K562 (cell line): ENCODE measurements around the gene PLCB1. TPM values are rescaled to one million over a fixed set of nuclear protein-coding genes. Genes with fewer than 3 reads are reported as not detected.

ENCODE experiments used
- ATAC-seq: fragments of 200-7000 bp; cut with Tn5 transposase; 3 replicates; pipeline ENCODE4 v1.9.1; 2020; ENCODE audit warnings: moderate library complexity
- BruUV-seq: library from RNA; stranded (reverse); fragments of 400-500 nt; replicated peaks from 2 replicates; lab custom pipeline; 2021; lab: Mats Ljungman, UMichigan
- CTCF ChIA-PET: fragments of 300-600 bp; formaldehyde crosslinking; extraction: SDS; loops from one replicate; lab custom pipeline; 2021; ENCODE audit warnings: low intra/inter-chr PET ratio; lab: Yijun Ruan, JAX
- POLR2A ChIA-PET: fragments of 300-600, 350-650 bp; sonication (Branson Sonifier 250); formaldehyde crosslinking; extraction: SDS; loops from one replicate; lab custom pipeline; 2021; ENCODE audit warnings: antibody characterized with exemption, inconsistent platforms; lab: Yijun Ruan, JAX
- DNase-seq, 4 experiments: peaks; one replicate each; pipeline versions ENCODE4 v3.0.0 to v3.0.0-alpha.2; 2011 to 2018; ENCODE audit warnings: low spot score in 3 of 4, mixed read lengths in 3 of 4; ENCODE audit errors: extremely low read depth in 1 of 4
- FAIRE-seq: peaks from 2 replicates; lab custom pipeline; 2011; peaks lifted over from hg19 to GRCh38; lab: Jason Lieb, UNC
- H2AFZ ChIP-seq: 2 replicates; pipeline ENCODE4 v1.6.0; 2011; ENCODE audit warnings: low read depth, low read length, control low read depth, inconsistent platforms
- H3K27ac ChIP-seq: fragments of 200-600 bp; 3 replicates; pipeline ENCODE4 v1.8.0; 2011; ENCODE audit warnings: low read depth, mild to moderate bottlenecking, control low read depth, inconsistent platforms, low read length, moderate library complexity, mixed read lengths; ENCODE audit errors: extremely low read depth
- H3K27me3 ChIP-seq, 2 experiments: fragments of 300-600 bp in 1 of 2; 2 replicates in 1 of 2; 3 replicates in 1 of 2; pipeline versions ENCODE4 v1.6.0 to v1.8.0; 2011; ENCODE audit warnings: inconsistent platforms in 2 of 2, low read length in 2 of 2, mild to moderate bottlenecking in 1 of 2, mixed read lengths in 1 of 2, moderate library complexity in 1 of 2; ENCODE audit not compliant: control insufficient read depth in 2 of 2, insufficient read depth in 2 of 2
- H3K36me3 ChIP-seq: fragments of 300-600 bp; 3 replicates; pipeline ENCODE4 v1.8.0; 2011; ENCODE audit warnings: mild to moderate bottlenecking, low read length, inconsistent platforms; ENCODE audit not compliant: control insufficient read depth, insufficient read depth
- H3K4me1 ChIP-seq, 2 experiments: fragments of 200-600 bp in 1 of 2; replicated peaks in 1 of 2; 2 replicates in 1 of 2; 3 replicates in 1 of 2; pipeline versions ENCODE4 v1.5.1 to v1.8.0; 2011; ENCODE audit warnings: inconsistent platforms in 2 of 2, low read length in 2 of 2, mild to moderate bottlenecking in 1 of 2, mixed read lengths in 1 of 2, moderate library complexity in 1 of 2; ENCODE audit not compliant: control insufficient read depth in 2 of 2, insufficient read depth in 2 of 2
- H3K4me2 ChIP-seq: 2 replicates; pipeline ENCODE4 v1.6.1; 2011; ENCODE audit warnings: low read length, control low read depth, inconsistent platforms, mixed read lengths; ENCODE audit not compliant: insufficient read depth
- H3K4me3 ChIP-seq: fragments of 200-600 bp; sonication (generic), shearing (Covaris generic); 2 replicates; pipeline ENCODE4 v1.5.1; 2016; ENCODE audit warnings: control low read depth, inconsistent platforms
- H3K79me2 ChIP-seq: fragments of 200-600 bp; 3 replicates; pipeline ENCODE4 v1.8.0; 2011; ENCODE audit warnings: low read length, inconsistent platforms; ENCODE audit not compliant: control insufficient read depth, insufficient read depth
- H3K9ac ChIP-seq, 2 experiments: 2 replicates each; pipeline versions ENCODE4 v1.6.0 to v1.6.1; 2011; ENCODE audit warnings: low read depth in 2 of 2, low read length in 2 of 2, control low read depth in 1 of 2, inconsistent platforms in 1 of 2, mild to moderate bottlenecking in 1 of 2, mixed read lengths in 1 of 2; ENCODE audit not compliant: insufficient read depth in 1 of 2
- H3K9me1 ChIP-seq: one replicate; pipeline ENCODE4 v1.6.0; 2011; ENCODE audit warnings: inconsistent platforms, mild to moderate bottlenecking, low read length, moderate library complexity; ENCODE audit not compliant: control insufficient read depth, insufficient read depth
- H3K9me3 ChIP-seq: replicated peaks from 2 replicates; pipeline ENCODE4 v1.5.1; 2011; ENCODE audit warnings: low read depth, low read length, inconsistent platforms; ENCODE audit not compliant: control insufficient read depth, insufficient read depth
- H4K20me1 ChIP-seq: replicated peaks from 2 replicates; pipeline ENCODE4 v1.6.1; 2011; ENCODE audit warnings: low read length, inconsistent platforms, mixed read lengths; ENCODE audit not compliant: control insufficient read depth, insufficient read depth
- BRD4 ChIP-seq: fragments of 200-600 bp; sonication (generic); IDR thresholded peaks from 2 replicates; pipeline ENCODE4 v1.6.1; 2017; ENCODE audit warnings: inconsistent platforms
- GATA2 ChIP-seq: sonication (generic); formaldehyde crosslinking; IDR thresholded peaks from 2 replicates; pipeline ENCODE4 v1.4.0; 2020; ENCODE audit warnings: mild to moderate bottlenecking, missing genetic modification reagents
- HBP1 ChIP-seq: fragments of 450-650 bp; formaldehyde crosslinking; IDR thresholded peaks from 2 replicates; pipeline ENCODE4 v1.4.0; 2022; ENCODE audit warnings: missing genetic modification characterization
- LEF1 ChIP-seq: fragments of 450-650 bp; IDR thresholded peaks from 2 replicates; pipeline ENCODE4 v1.6.1; 2016; ENCODE audit warnings: mild to moderate bottlenecking
- SPI1 ChIP-seq: IDR thresholded peaks from 2 replicates; pipeline ENCODE4 v1.6.1; 2011; ENCODE audit warnings: low read depth, low read length, control low read depth, borderline replicate concordance
- WGBS: fragments of 100-300 bp; shearing (Covaris generic); methylation state at CpG from one replicate; pipeline ENCODE4 v1.1.6; 2016; ENCODE audit warnings: low coverage, mixed read lengths; ENCODE audit not compliant: insufficient coverage; ENCODE audit errors: missing lambda C conversion rate; 5-methylcytosine and 5-hydroxymethylcytosine counted together
- in situ Hi-C: fragments of 300-500 bp; cut with MboI; formaldehyde crosslinking; loops from 4 replicates; pipeline ENCODE4 v1.15.0; 2018; ENCODE audit warnings: inconsistent platforms, mixed read lengths
- intact Hi-C: fragments of 100-400 bp; cut with micrococcal nuclease; formaldehyde crosslinking; loops from 2 replicates; pipeline ENCODE4 v1.14.2; 2022
- polyA plus RNA-seq, 8 experiments: library from polyadenylated mRNA; depleted of rRNA in 4 of 8; stranded (reverse) in 5 of 8; unstranded in 3 of 8; fragments of >200 nt; fragmentation: Nextera tagmentation in 2 of 8; fragmentation: Illumina TruSeq in 1 of 8; extraction: Ambion mirVana in 2 of 8; extraction: Trizol in 1 of 8; gene quantifications; 2 replicates each; pipeline versions ENCODE4 v1.2.1 to v1.2.3, GENCODE V29; 2011 to 2014; ENCODE audit warnings: inconsistent platforms in 1 of 8, missing spikeins in 1 of 8
- total RNA-seq, 7 experiments: library from RNA; depleted of rRNA in 6 of 7; stranded (reverse); fragments of >200 nt in 6 of 7; fragmentation: Illumina TruSeq in 2 of 7; extraction: Trizol in 2 of 7; gene quantifications; 2 replicates each; pipeline versions ENCODE4 v1.2.1 to v1.2.3, GENCODE V29; 2011 to 2021; ENCODE audit warnings: low replicate concordance in 1 of 7
- TF ChIP-seq, protein P1 (sequence below), 2 experiments: fragments of 150-350 bp in 1 of 2; IDR thresholded peaks; 2 replicates each; pipeline ENCODE4 v1.6.1; 2012 to 2016; ENCODE audit warnings: low read depth in 2 of 2, low read length in 2 of 2, mild to moderate bottlenecking in 1 of 2, moderate library complexity in 1 of 2

Gene PLCB1
- total and polyA plus RNA-seq, 9 of the 15 experiments (the other 6 are each of a cell fraction or from before 2014, with no cell fraction given): 0.34 to 3.1 (median 1.3) TPM

DNA sequence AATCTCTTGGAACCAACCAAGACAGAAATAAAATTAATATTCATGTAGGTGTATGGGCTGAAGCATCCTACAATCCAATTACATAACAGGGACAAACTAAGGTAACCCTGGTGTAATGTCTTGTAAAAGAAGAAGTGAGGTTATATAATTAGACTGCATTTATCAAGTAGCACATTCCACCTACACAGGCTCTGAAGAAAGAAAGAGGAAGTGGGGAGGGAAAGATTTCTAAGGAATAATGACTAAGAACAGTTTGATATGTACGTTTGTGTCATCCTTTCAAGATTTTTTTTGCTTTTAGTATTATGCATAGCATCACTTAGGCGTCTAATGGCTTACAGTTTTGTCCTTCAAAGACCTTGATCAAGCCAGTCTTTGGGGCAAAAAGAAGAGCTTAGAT lies 139.7 kb downstream of the PLCB1 start:
- no peaks in the 10 kb centered on the region for H3K27me3 ChIP-seq
- H3K4me1 ChIP-seq: no peaks in the 10 kb centered on the region
- no peaks in the 10 kb centered on the region for H3K9me1 ChIP-seq
- H3K79me2 ChIP-seq: no peaks in the 10 kb centered on the region
- no peaks in the 10 kb centered on the region for H3K9me3 ChIP-seq
- intact Hi-C loops: no loop called here
- TF ChIP-seq, protein P1, sequence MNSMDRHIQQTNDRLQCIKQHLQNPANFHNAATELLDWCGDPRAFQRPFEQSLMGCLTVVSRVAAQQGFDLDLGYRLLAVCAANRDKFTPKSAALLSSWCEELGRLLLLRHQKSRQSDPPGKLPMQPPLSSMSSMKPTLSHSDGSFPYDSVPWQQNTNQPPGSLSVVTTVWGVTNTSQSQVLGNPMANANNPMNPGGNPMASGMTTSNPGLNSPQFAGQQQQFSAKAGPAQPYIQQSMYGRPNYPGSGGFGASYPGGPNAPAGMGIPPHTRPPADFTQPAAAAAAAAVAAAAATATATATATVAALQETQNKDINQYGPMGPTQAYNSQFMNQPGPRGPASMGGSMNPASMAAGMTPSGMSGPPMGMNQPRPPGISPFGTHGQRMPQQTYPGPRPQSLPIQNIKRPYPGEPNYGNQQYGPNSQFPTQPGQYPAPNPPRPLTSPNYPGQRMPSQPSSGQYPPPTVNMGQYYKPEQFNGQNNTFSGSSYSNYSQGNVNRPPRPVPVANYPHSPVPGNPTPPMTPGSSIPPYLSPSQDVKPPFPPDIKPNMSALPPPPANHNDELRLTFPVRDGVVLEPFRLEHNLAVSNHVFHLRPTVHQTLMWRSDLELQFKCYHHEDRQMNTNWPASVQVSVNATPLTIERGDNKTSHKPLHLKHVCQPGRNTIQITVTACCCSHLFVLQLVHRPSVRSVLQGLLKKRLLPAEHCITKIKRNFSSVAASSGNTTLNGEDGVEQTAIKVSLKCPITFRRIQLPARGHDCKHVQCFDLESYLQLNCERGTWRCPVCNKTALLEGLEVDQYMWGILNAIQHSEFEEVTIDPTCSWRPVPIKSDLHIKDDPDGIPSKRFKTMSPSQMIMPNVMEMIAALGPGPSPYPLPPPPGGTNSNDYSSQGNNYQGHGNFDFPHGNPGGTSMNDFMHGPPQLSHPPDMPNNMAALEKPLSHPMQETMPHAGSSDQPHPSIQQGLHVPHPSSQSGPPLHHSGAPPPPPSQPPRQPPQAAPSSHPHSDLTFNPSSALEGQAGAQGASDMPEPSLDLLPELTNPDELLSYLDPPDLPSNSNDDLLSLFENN (IDR thresholded peaks at IDR 0.05; ENCODE audit: low read depth in 2 of 2, low read length in 2 of 2): no peak
- TF ChIP-seq LEF1 (no peak), SPI1 (peak; percentile 31; the same call in 1 of the 2 replicates), GATA2 (CRISPR knock-in tag) (no peak), HBP1 (CRISPR knock-in tag) (no peak), BRD4 (no peak)
- no peak overlapping the region for H3K27ac ChIP-seq
- no peaks in the 10 kb centered on the region for H4K20me1 ChIP-seq
- no peak for DNase-seq
- WGBS: 0% methylated on average over 2 of the region's 2 CpGs
- ChIA-PET CTCF (no interaction called here), POLR2A (no interaction called here)
- H3K4me3 ChIP-seq: no peak overlapping the region
- no peak for FAIRE-seq
- in situ Hi-C loops: no loop called here
- H3K36me3 ChIP-seq: no peaks in the 10 kb centered on the region
- BruUV-seq: no TSS peak
- ATAC-seq: no peak
- no peak overlapping the region for H3K4me2 ChIP-seq
- no peak overlapping the region for H3K9ac ChIP-seq
- H2AFZ ChIP-seq: no peak overlapping the region
